Measurements from ENCODE around the gene PAQR7.

GRCh38 chr1:25898223-25899015, 22.9 kb upstream of the PAQR7 start:
- TF ChIP-seq CTCF (IDR thresholded peaks at IDR 0.05), result no peak
- TF ChIP-seq POLR2A (IDR thresholded peaks at IDR 0.05), result no peak
- no peak for TF ChIP-seq POLR2AphosphoS5 (IDR thresholded peaks at IDR 0.05)
